ENCODE data around the gene ZNF850.

GRCh38 chr19:36797786-36798108 lies 25.1 kb upstream of the ZNF850 start:
- no peak for TF ChIP-seq POLR2AphosphoS5 (IDR thresholded peaks at IDR 0.05; ENCODE audit: low read depth, low read length)
- TF ChIP-seq POLR2A (IDR thresholded peaks at IDR 0.05; ENCODE audit: low read depth, low read length): no peak

Data from GM12892 (cell line).